Lower lobe of right lung (tissue), 2 donors: ENCODE measurements around the gene CC2D1A. TPM values are rescaled to one million over a fixed set of nuclear protein-coding genes. Genes with fewer than 3 reads are reported as not detected.
A peak's percentile ranks its signal among the peaks of the same experiment; 100 is the strongest.

Experiments
- ATAC-seq, 2 donors: fragments of 200-7000 bp; cut with Tn5 transposase; one replicate each; pipeline ENCODE4 v1.9.1; 2020 to 2022; ENCODE audit warnings: mild to moderate bottlenecking in 2 of 2, moderate library complexity in 2 of 2
- DNase-seq: peaks from one replicate; pipeline ENCODE4 v3.0.0-alpha.2; 2020
- H3K27ac ChIP-seq: fragments of 200-600 bp; one replicate; pipeline ENCODE4 v1.8.0; 2022
- H3K27me3 ChIP-seq: fragments of 200-600 bp; one replicate; pipeline ENCODE4 v1.8.0; 2022; ENCODE audit warnings: low read depth
- H3K36me3 ChIP-seq: fragments of 200-600 bp; one replicate; pipeline ENCODE4 v1.8.0; 2022; ENCODE audit warnings: mild to moderate bottlenecking
- H3K4me1 ChIP-seq: fragments of 200-600 bp; one replicate; pipeline ENCODE4 v1.8.0; 2022
- H3K4me3 ChIP-seq: fragments of 200-600 bp; one replicate; pipeline ENCODE4 v1.8.0; 2022; ENCODE audit warnings: mild to moderate bottlenecking
- H3K9me3 ChIP-seq: fragments of 200-600 bp; one replicate; pipeline ENCODE4 v1.8.0; 2022
- intact Hi-C: fragments of 100-400 bp; cut with DNase I; formaldehyde crosslinking; loops from one replicate; pipeline ENCODE4 v1.11.0; 2022
- total RNA-seq: library from RNA; stranded (reverse); fragmentation: NEBNext Ultra II Directional; extraction: Animal tissue kit (Norgen Biotek cat#: 25700); gene quantifications from one replicate; pipeline ENCODE4 v1.2.1, GENCODE V29; 2021
- TF ChIP-seq, protein P1 (sequence below): fragments of 200-600 bp; IDR thresholded peaks from one replicate; pipeline ENCODE4 v1.8.0; 2022; ENCODE audit warnings: antibody characterized with exemption, mild to moderate bottlenecking
- donor health status: DM: no; HTN: yes; CAD: no; lungs with severe emphysema.

The CC2D1A gene
- total RNA-seq, 1 donor from 2014 or later = 32.4 TPM

DNA sequence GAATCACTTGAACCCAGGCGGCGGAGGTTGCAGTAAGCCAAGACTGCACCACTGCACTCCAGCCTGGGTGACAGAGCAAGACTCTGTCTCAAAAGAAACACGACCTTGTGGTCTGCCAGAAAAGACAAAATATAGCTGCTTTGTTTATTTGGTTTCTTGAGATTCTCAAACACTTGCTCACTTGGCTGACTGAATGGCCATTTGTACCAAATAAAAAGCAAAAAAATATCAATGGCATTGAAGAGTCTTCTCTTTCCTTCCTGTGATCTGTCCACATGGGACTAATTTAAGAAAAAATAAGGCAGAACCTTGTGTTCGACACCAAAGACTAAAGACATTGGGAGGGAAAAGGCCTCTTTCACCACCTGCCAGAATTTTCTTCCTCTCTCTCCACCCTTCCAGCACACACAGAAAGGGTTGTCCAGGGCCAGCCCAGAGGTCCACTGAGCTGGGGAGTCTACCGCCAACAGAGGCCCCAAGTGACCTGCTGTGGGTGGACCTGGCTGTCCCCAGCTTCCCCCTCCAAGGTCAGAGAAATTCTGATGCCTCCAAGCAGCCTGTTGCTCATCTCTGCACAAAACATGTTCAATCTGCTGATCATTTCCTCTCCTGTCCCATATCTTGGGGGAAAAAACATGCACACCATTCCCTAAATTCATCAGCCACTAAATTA, 6.0 kb upstream of the CC2D1A start:
- no peak overlapping the region for H3K4me3 ChIP-seq
- H3K9me3 ChIP-seq = no peaks in the 10 kb centered on the region
- no peaks in the 10 kb centered on the region for H3K27me3 ChIP-seq
- ATAC-seq (no peak), DNase-seq (no peak)
- no peak overlapping the region for H3K27ac ChIP-seq
- no peaks in the 10 kb centered on the region for H3K4me1 ChIP-seq
- no peaks in the 10 kb centered on the region for H3K36me3 ChIP-seq
- intact Hi-C loops = no loop called here
- TF ChIP-seq, protein P1, sequence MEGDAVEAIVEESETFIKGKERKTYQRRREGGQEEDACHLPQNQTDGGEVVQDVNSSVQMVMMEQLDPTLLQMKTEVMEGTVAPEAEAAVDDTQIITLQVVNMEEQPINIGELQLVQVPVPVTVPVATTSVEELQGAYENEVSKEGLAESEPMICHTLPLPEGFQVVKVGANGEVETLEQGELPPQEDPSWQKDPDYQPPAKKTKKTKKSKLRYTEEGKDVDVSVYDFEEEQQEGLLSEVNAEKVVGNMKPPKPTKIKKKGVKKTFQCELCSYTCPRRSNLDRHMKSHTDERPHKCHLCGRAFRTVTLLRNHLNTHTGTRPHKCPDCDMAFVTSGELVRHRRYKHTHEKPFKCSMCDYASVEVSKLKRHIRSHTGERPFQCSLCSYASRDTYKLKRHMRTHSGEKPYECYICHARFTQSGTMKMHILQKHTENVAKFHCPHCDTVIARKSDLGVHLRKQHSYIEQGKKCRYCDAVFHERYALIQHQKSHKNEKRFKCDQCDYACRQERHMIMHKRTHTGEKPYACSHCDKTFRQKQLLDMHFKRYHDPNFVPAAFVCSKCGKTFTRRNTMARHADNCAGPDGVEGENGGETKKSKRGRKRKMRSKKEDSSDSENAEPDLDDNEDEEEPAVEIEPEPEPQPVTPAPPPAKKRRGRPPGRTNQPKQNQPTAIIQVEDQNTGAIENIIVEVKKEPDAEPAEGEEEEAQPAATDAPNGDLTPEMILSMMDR = no peak

GRCh38 chr19:13902993-13903555, 2.9 kb upstream of the CC2D1A start:
- no peak for ATAC-seq
- Histone ChIP-seq H3K4me1 (peaks cover 22% of the 10 kb centered on the region), H3K27ac (no peak overlapping the region), H3K9me3 (no peaks in the 10 kb centered on the region), H3K27me3 (no peaks in the 10 kb centered on the region), H3K4me3 (no peak overlapping the region), H3K36me3 (no peaks in the 10 kb centered on the region)
- DNase-seq = no peak
- TF ChIP-seq, protein P1 = peak; percentile 45
- intact Hi-C loops = no loop called here

- TF ChIP-seq, protein P1 = no peak
- H3K27ac ChIP-seq = peak overlapping the region; percentile 81
- intact Hi-C loops = no loop called here
- H3K36me3 ChIP-seq = peaks cover 21% of the 10 kb centered on the region
- H3K27me3 ChIP-seq = no peaks in the 10 kb centered on the region
- H3K4me3 ChIP-seq = peak overlapping the region; percentile 84
- DNase-seq (peak; percentile 64), ATAC-seq (peak; percentile 86)
- no peaks in the 10 kb centered on the region for H3K9me3 ChIP-seq
- peaks cover 22% of the 10 kb centered on the region for H3K4me1 ChIP-seq
These were observed 512 bp downstream of the CC2D1A start for GRCh38 chr19:13906521-13906904.

DNA sequence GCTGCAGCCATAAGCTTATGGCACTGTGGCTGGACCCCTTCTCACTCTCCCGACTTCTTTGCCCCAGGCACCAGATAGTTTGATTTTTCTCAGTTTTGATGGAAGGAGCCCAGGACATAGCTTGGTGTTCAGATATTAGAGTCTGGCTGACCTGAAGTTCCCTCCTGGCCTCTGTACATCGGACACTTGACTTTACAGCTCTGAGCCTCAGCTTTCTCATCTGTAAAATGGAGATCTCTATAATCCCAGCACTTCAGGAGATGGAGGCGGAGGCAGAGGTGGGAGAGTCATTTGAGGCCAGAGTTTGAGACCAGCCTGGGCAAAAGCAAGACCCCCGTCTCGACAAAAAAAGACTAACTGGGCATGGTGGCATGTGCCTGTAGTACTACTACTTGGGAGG, 909 bp downstream of the CC2D1A start:
- TF ChIP-seq, protein P1 = no peak
- intact Hi-C loops = no loop called here
- H3K4me3 ChIP-seq = peak overlapping the region; percentile 84
- DNase-seq = no peak
- H3K4me1 ChIP-seq = peaks cover 22% of the 10 kb centered on the region
- no peak overlapping the region for H3K27ac ChIP-seq
- ATAC-seq = no peak
- no peaks in the 10 kb centered on the region for H3K27me3 ChIP-seq
- no peaks in the 10 kb centered on the region for H3K9me3 ChIP-seq
- H3K36me3 ChIP-seq = peaks cover 25% of the 10 kb centered on the region

DNA sequence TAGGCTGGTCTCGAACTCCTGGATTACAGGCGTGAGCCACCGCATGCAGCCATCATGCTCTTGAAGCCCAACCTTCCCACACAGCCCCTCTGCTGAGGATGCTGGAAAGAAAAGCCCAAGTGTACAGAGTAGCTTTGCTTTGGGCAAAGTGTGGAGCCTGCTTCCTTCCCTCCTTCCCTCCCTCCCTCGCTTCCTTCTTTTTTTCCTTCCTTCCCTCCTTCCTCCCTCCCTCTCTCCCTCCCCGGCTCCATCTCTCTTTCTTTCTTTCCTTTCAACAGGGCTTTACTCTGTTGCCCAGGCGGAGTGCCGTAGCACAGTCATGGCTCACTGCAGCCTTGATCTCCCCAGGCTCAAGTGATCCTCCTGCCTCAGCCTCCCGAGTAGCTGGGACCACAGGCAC, 2.7 kb downstream of the CC2D1A start:
- peaks cover 22% of the 10 kb centered on the region for H3K4me1 ChIP-seq
- intact Hi-C loops = no loop called here
- peaks cover 42% of the 10 kb centered on the region for H3K36me3 ChIP-seq
- DNase-seq = no peak
- no peak overlapping the region for H3K27ac ChIP-seq
- TF ChIP-seq, protein P1 = no peak
- no peak overlapping the region for H3K4me3 ChIP-seq
- no peaks in the 10 kb centered on the region for H3K27me3 ChIP-seq
- no peaks in the 10 kb centered on the region for H3K9me3 ChIP-seq
- ATAC-seq = no peak
